GM21786 (cell line): ENCODE results near the gene RFX8.

ENCODE experiments used
- ATAC-seq: cut with Tn5 transposase; IDR thresholded peaks from one replicate; pipeline ENCODE4 v1.9.1; 2021; ENCODE audit not compliant: unreplicated experiment

The RFX8 gene

GRCh38 chr2:101383016-101383541 lies 91.8 kb downstream of the RFX8 start:
- ATAC-seq = no peak

- ATAC-seq = no peak
Measured at GRCh38 chr2:101382442-101382841, 92.5 kb downstream of the RFX8 start.

- no peak for ATAC-seq
Measured at GRCh38 chr2:101380376-101380775, 94.5 kb downstream of the RFX8 start.

- no peak for ATAC-seq
Measured at GRCh38 chr2:101379091-101379490, 95.8 kb downstream of the RFX8 start.

GRCh38 chr2:101375653-101376052 lies 99.3 kb downstream of the RFX8 start:
- no peak for ATAC-seq

GRCh38 chr2:101374821-101375561 lies 99.9 kb downstream of the RFX8 start:
- no peak for ATAC-seq

- no peak for ATAC-seq
Measured at GRCh38 chr2:101372792-101373191, 102.1 kb downstream of the RFX8 start.

GRCh38 chr2:101371636-101372035 lies 103.3 kb downstream of the RFX8 start:
- no peak for ATAC-seq

- no peak for ATAC-seq
Measured at GRCh38 chr2:101369100-101369499, 105.8 kb downstream of the RFX8 start.

- ATAC-seq = no peak
Measured at GRCh38 chr2:101368376-101368775, 106.5 kb downstream of the RFX8 start.

- ATAC-seq = no peak
Measured at GRCh38 chr2:101367508-101367907, 107.4 kb downstream of the RFX8 start.

- ATAC-seq = no peak
Measured at GRCh38 chr2:101364878-101365277, 110.0 kb downstream of the RFX8 start.

- no peak for ATAC-seq
Measured at GRCh38 chr2:101362777-101363176, 112.1 kb downstream of the RFX8 start.

GRCh38 chr2:101362316-101362715 lies 112.6 kb downstream of the RFX8 start:
- ATAC-seq = no peak

GRCh38 chr2:101361522-101361921 lies 113.4 kb downstream of the RFX8 start:
- no peak for ATAC-seq

GRCh38 chr2:101361121-101361520 lies 113.8 kb downstream of the RFX8 start:
- ATAC-seq = no peak

- no peak for ATAC-seq
Measured at GRCh38 chr2:101360232-101360631, 114.7 kb downstream of the RFX8 start.

- no peak for ATAC-seq
Measured at GRCh38 chr2:101359410-101359954, 115.4 kb downstream of the RFX8 start.

- no peak for ATAC-seq
Measured at GRCh38 chr2:101357376-101357775, 117.5 kb downstream of the RFX8 start.

GRCh38 chr2:101356521-101356920 lies 118.4 kb downstream of the RFX8 start:
- no peak for ATAC-seq

- ATAC-seq = no peak
Measured at GRCh38 chr2:101356055-101356454, 118.9 kb downstream of the RFX8 start.

- no peak for ATAC-seq
Measured at GRCh38 chr2:101355401-101356054, 119.4 kb downstream of the RFX8 start.
